ENCODE results near the gene KIAA2012. TPM values are rescaled to one million over a fixed set of nuclear protein-coding genes. Genes with fewer than 3 reads are reported as not detected.

Gene KIAA2012
- not detected for total RNA-seq

GRCh38 chr2:202072737-202073401 lies at the start of gene KIAA2012:
TSS of gene KIAA2012 (plus strand) at chr2:202073255. CDS start at chr2:202073628, 373 bp downstream.

DNA sequence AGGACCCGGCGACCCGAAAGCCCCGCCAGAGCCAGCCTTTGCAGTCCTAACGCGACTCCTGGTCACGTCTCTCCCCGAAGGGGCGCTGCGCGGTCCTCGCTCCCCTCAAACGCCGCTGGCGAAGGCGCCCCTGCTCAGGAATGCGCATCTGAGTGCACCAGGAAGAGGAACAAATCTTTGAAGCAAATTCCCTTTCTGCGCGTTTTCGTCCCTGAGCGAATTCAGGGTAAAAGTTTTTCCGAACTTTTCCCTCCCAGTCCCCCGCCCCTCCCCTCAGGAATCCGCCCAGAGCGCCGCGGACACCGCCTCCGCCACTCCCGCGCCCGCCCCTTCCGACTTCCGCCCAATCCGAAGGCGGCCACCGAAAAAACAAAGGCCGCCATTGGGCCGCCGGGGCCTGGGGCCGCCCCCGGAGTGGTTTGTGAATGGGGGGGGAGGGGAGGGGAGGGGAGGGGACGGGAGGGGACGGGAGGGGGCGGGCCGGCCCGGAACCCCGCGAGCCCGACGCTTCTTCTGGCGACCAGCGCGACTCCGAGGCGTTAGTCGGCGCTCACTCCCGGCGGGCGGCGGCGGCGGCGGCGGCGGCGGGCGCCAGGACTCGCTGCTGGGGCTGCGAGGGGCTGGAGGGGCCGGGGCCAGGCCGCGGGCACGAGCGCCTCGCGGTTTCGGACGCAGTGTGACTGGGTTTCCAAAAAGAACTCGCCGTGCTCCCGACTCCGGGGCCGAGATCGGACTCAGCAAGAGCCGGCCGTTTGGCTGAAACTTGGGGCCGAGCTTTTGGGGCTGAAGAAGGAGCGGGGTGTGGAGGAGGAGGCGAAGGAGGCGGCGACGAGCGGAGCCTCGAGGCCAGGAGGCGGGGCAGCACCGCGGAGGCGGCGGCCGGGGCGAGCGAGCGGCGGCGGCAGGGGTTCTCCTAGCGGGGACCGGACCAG lies 39.5 kb upstream of the KIAA2012 start, which contains the start of gene FZD7:
TSS of gene FZD7 (plus strand) at position 539 of the 932 bp plus-strand sequence. CDS start 793 bp downstream, outside the sequence.

GRCh38 chr2:202238234-202239197 lies 165.5 kb downstream of the KIAA2012 start, which contains the start of gene SUMO1:
TSS of gene SUMO1 (minus strand) at chr2:202238597. CDS start at chr2:202238451, 146 bp downstream.

Other genes with a start within 250 kb of the KIAA2012 start
- gene FZD7, start 39.4 kb upstream of the KIAA2012 start, total RNA-seq = 31.8 TPM
- gene SUMO1, start 165.3 kb downstream of the KIAA2012 start, total RNA-seq = 116 TPM
- gene NOP58, start 192.5 kb downstream of the KIAA2012 start, total RNA-seq = 127 TPM